PC-3 (cell line): ENCODE data around the gene ARG1. TPM values are rescaled to one million over a fixed set of nuclear protein-coding genes. Genes with fewer than 3 reads are reported as not detected.

Source experiments
- ATAC-seq: fragments of 200-7000 bp; cut with Tn5 transposase; 2 replicates; pipeline ENCODE4 v1.9.1; 2020; ENCODE audit warnings: mild to moderate bottlenecking, moderate library complexity
- BruUV-seq: library from RNA; stranded (reverse); fragments of 400-500 nt; replicated peaks from 2 replicates; lab custom pipeline; 2021; lab: Mats Ljungman, UMichigan
- CTCF ChIA-PET: fragments of 300-600 bp; sonication (Branson Sonifier 250); formaldehyde crosslinking; loops from one replicate; lab custom pipeline; 2022; ENCODE audit warnings: antibody characterized with exemption; lab: Charles Lee
- POLR2A ChIA-PET: fragments of 300-600 bp; sonication (Branson Sonifier 250); formaldehyde crosslinking; loops from one replicate; lab custom pipeline; 2022; ENCODE audit warnings: antibody characterized with exemption; ENCODE audit not compliant: unreplicated experiment; lab: Charles Lee
- DNase-seq: peaks from one replicate; pipeline ENCODE4 v3.0.0-alpha.2; 2015
- H2AFZ ChIP-seq: fragments of 300-600 bp; sonication (generic); 2 replicates; pipeline ENCODE4 v1.6.0; 2016; ENCODE audit warnings: antibody characterized with exemption, low read length
- H3F3A ChIP-seq: fragments of 300-600 bp; sonication (generic); one replicate; pipeline ENCODE4 v1.6.0; 2017; ENCODE audit warnings: antibody characterized with exemption, low read length, control low read depth, mild to moderate bottlenecking; ENCODE audit not compliant: unreplicated experiment
- H3K27ac ChIP-seq: fragments of 300-600 bp; sonication (generic); 2 replicates; pipeline ENCODE4 v1.5.1; 2016; ENCODE audit warnings: mild to moderate bottlenecking, low read length
- H3K27me3 ChIP-seq: fragments of 300-600 bp; sonication (generic); 2 replicates; pipeline ENCODE4 v1.6.1; 2016; ENCODE audit warnings: low read length, mixed read lengths
- H3K36me3 ChIP-seq: fragments of 300-600 bp; sonication (generic); 2 replicates; pipeline ENCODE4 v1.6.1; 2016; ENCODE audit warnings: low read depth, mixed run types, low read length, mixed read lengths
- H3K4me1 ChIP-seq: fragments of 300-600 bp; sonication (generic); 2 replicates; pipeline ENCODE4 v1.5.1; 2016; ENCODE audit warnings: low read length; ENCODE audit not compliant: insufficient read depth
- H3K4me2 ChIP-seq: fragments of 300-600 bp; sonication (generic); 2 replicates; pipeline ENCODE4 v1.6.0; 2016; ENCODE audit warnings: low read length
- H3K4me3 ChIP-seq: fragments of 300-600 bp; sonication (generic); 2 replicates; pipeline ENCODE4 v1.5.1; 2016; ENCODE audit warnings: mild to moderate bottlenecking, low read length, mixed read lengths
- H3K79me2 ChIP-seq: fragments of 300-600 bp; sonication (generic); 2 replicates; pipeline ENCODE4 v1.6.1; 2017; ENCODE audit warnings: low read length, mixed read lengths
- H3K9ac ChIP-seq: fragments of 300-600 bp; sonication (generic); 2 replicates; pipeline ENCODE4 v1.6.0; 2016; ENCODE audit warnings: mild to moderate bottlenecking, low read length
- H3K9me2 ChIP-seq: fragments of 300-600 bp; sonication (generic); replicated peaks from 2 replicates; pipeline ENCODE4 v1.6.1; 2016; ENCODE audit warnings: mixed run types, low read length, mixed read lengths
- H3K9me3 ChIP-seq: fragments of 300-600 bp; sonication (generic); 2 replicates; pipeline ENCODE4 v1.6.1; 2016; ENCODE audit warnings: low read length, mixed read lengths
- H4K20me1 ChIP-seq: fragments of 300-600 bp; sonication (generic); 2 replicates; pipeline ENCODE4 v1.6.1; 2016; ENCODE audit warnings: low read length, mixed read lengths
- CTCF ChIP-seq: fragments of 300-600 bp; sonication (generic); conservative IDR thresholded peaks from 2 replicates; pipeline ENCODE4 v1.5.1; 2017; ENCODE audit warnings: antibody characterized with exemption, low read depth, mild to moderate bottlenecking, low read length
- EZH2 ChIP-seq: fragments of 300-600 bp; sonication (generic); IDR thresholded peaks from one replicate; pipeline ENCODE4 v1.6.1; 2017; ENCODE audit warnings: antibody characterized with exemption, mild to moderate bottlenecking, low read length; ENCODE audit not compliant: unreplicated experiment
- EZH2phosphoT487 ChIP-seq: fragments of 300-600 bp; sonication (generic); IDR thresholded peaks from 2 replicates; pipeline ENCODE4 v1.6.1; 2018; ENCODE audit warnings: mild to moderate bottlenecking, antibody characterized with exemption, low read length, borderline replicate concordance
- intact Hi-C: fragments of 100-400 bp; cut with micrococcal nuclease; formaldehyde crosslinking; loops from 2 replicates; pipeline ENCODE4 v1.9.0; 2023
- total RNA-seq: library from RNA; depleted of rRNA; stranded (reverse); fragments of >200 nt; gene quantifications from 2 replicates; pipeline ENCODE4 v1.2.3, GENCODE V29; 2014; rRNA removed

The ARG1 gene
- total RNA-seq, 1 experiment from 2014 or later: not detected

- CTCF ChIA-PET: no interaction called here
- H3K9me2 ChIP-seq: no peaks in the 10 kb centered on the region
- no peaks in the 10 kb centered on the region for H3K9me3 ChIP-seq
These were observed 56.6 kb downstream of the ARG1 start for GRCh38 chr6:131629651-131630050.

GRCh38 chr6:131631625-131632289, 58.7 kb downstream of the ARG1 start:
- ChIA-PET POLR2A (no interaction called here), CTCF (no interaction called here)
- peaks cover 34% of the 10 kb centered on the region for H3K4me1 ChIP-seq
- intact Hi-C loops: no loop called here
- no peak overlapping the region for H3K9ac ChIP-seq
- H3K79me2 ChIP-seq: peaks cover 11% of the 10 kb centered on the region
- H4K20me1 ChIP-seq: no peaks in the 10 kb centered on the region
- no peak overlapping the region for H2AFZ ChIP-seq
- no peaks in the 10 kb centered on the region for H3K9me2 ChIP-seq
- BruUV-seq: no TSS peak
- no peaks in the 10 kb centered on the region for H3K36me3 ChIP-seq
- no peaks in the 10 kb centered on the region for H3K27me3 ChIP-seq
- H3F3A ChIP-seq: peaks cover 4% of the 10 kb centered on the region
- H3K4me2 ChIP-seq: no peak overlapping the region
- no peak overlapping the region for H3K4me3 ChIP-seq
- TF ChIP-seq EZH2phosphoT487 (no peak), CTCF (no peak), EZH2 (no peak)
- H3K9me3 ChIP-seq: no peaks in the 10 kb centered on the region
- no peak for ATAC-seq
- H3K27ac ChIP-seq: no peak overlapping the region
- DNase-seq: peak; percentile 62

More at GRCh38 chr6:131629651-131630050, 56.6 kb downstream of the ARG1 start:
- Histone ChIP-seq H3K4me3 (no peak overlapping the region), H4K20me1 (no peaks in the 10 kb centered on the region), H2AFZ (peak overlapping the region; percentile 50), H3F3A (peaks cover 4% of the 10 kb centered on the region), H3K36me3 (peaks cover 2% of the 10 kb centered on the region; the same call in 1 of the 2 replicates), H3K9ac (no peak overlapping the region), H3K27me3 (no peaks in the 10 kb centered on the region), H3K27ac (peak overlapping the region; percentile 33), H3K79me2 (peaks cover 17% of the 10 kb centered on the region), H3K4me2 (peak overlapping the region; percentile 72; the same call in 1 of the 2 replicates), H3K4me1 (peaks cover 39% of the 10 kb centered on the region)
- ATAC-seq: peak; percentile 40
- intact Hi-C loops: loop anchor here (2.0 kb wide), 1 partner anchor 23 kb away; no protein-coding TSS in a partner anchor
- peak; percentile 73 for DNase-seq
- no TSS peak for BruUV-seq
- POLR2A ChIA-PET: no interaction called here
- TF ChIP-seq EZH2phosphoT487: no peak
- no peak for TF ChIP-seq EZH2
- TF ChIP-seq CTCF: no peak

Other genes with a start within 250 kb of the ARG1 start
- 15.4 and 18.1 TPM in 2 replicates for gene MED23, start 55.0 kb downstream of the ARG1 start, total RNA-seq
- 0.18 TPM in 1 of 2 replicates, not detected in the other for gene ENPP3, start 64.1 kb downstream of the ARG1 start, total RNA-seq
- 0.36 and 0.86 TPM in 2 replicates for gene OR2A4, start 128.2 kb downstream of the ARG1 start, total RNA-seq
- not detected in 2 replicates for gene CTAGE9, start 137.8 kb downstream of the ARG1 start, total RNA-seq
- gene ENPP1, start 234.8 kb downstream of the ARG1 start, total RNA-seq: 4.4 and 5.1 TPM in 2 replicates